Stimulated activated CD4-positive, alpha-beta T cell treated with anti-CD3 and anti-CD28 coated beads, TNF-alpha, amount 100 ng/mL, for 48 hours (primary cell): Measurements from ENCODE around the gene ROBO4.

Experiments
- DNase-seq, 3 donors: peaks; one replicate each; pipeline ENCODE4 v3.0.0-alpha.2; 2020; ENCODE audit warnings: low read depth in 3 of 3

ROBO4 gene

GRCh38 chr11:124841840-124842239 lies 55.8 kb downstream of the ROBO4 start:
- no peak for DNase-seq

- DNase-seq, result no peak
Observed at GRCh38 chr11:124841201-124841600, 56.5 kb downstream of the ROBO4 start.

- no peak for DNase-seq
Observed at GRCh38 chr11:124840666-124841065, 57.0 kb downstream of the ROBO4 start.

GRCh38 chr11:124839972-124840621 lies 57.6 kb downstream of the ROBO4 start:
- DNase-seq, result no peak

GRCh38 chr11:124839128-124839971 lies 58.3 kb downstream of the ROBO4 start:
- no peak for DNase-seq

- no peak for DNase-seq
Observed at GRCh38 chr11:124838805-124839127, 58.9 kb downstream of the ROBO4 start.

- no peak for DNase-seq
Observed at GRCh38 chr11:124837491-124837856, 60.2 kb downstream of the ROBO4 start.

- DNase-seq, result no peak
Observed at GRCh38 chr11:124835918-124836317, 61.7 kb downstream of the ROBO4 start.

- no peak for DNase-seq
Observed at GRCh38 chr11:124834526-124835180, 63.0 kb downstream of the ROBO4 start.
